ENCODE data around the gene MICAL2. TPM values are rescaled to one million over a fixed set of nuclear protein-coding genes. Genes with fewer than 3 reads are reported as not detected.

The MICAL2 gene
- total RNA-seq, 1 donor from 2014 or later: 21.7 TPM

- Mint-ChIP-seq H3K36me3 (ENCODE audit: low read depth, unreplicated experiment) (peaks cover 6% of the 10 kb centered on the region), H3K27ac (ENCODE audit: unreplicated experiment) (peak overlapping the region; percentile 55), H3K4me1 (ENCODE audit: unreplicated experiment) (peaks cover 15% of the 10 kb centered on the region)
Measured at GRCh38 chr11:12270215-12270797, 159.9 kb downstream of the MICAL2 start.

GRCh38 chr11:12270817-12271216 lies 160.4 kb downstream of the MICAL2 start:
- DNase-seq (ENCODE audit: low spot score): no peak
- H3K27me3 Mint-ChIP-seq (ENCODE audit: unreplicated experiment): peaks cover 10% of the 10 kb centered on the region
- peaks cover 15% of the 10 kb centered on the region for H3K4me1 Mint-ChIP-seq (ENCODE audit: unreplicated experiment)
- H3K9me3 Mint-ChIP-seq (ENCODE audit: unreplicated experiment): no peaks in the 10 kb centered on the region
- peaks cover 7% of the 10 kb centered on the region for H3K36me3 Mint-ChIP-seq (ENCODE audit: low read depth, unreplicated experiment)
- H3K27ac Mint-ChIP-seq (ENCODE audit: unreplicated experiment): peak overlapping the region; percentile 55
- no peak for TF ChIP-seq CTCF (IDR thresholded peaks at IDR 0.05; ENCODE audit: unreplicated experiment)
- no peak overlapping the region for H3K4me3 Mint-ChIP-seq (ENCODE audit: unreplicated experiment)

More at GRCh38 chr11:12270215-12270797, 159.9 kb downstream of the MICAL2 start:
- H3K27me3 Mint-ChIP-seq (ENCODE audit: unreplicated experiment): peaks cover 10% of the 10 kb centered on the region
- H3K4me3 Mint-ChIP-seq (ENCODE audit: unreplicated experiment): no peak overlapping the region
- TF ChIP-seq CTCF (IDR thresholded peaks at IDR 0.05; ENCODE audit: unreplicated experiment): no peak
- no peaks in the 10 kb centered on the region for H3K9me3 Mint-ChIP-seq (ENCODE audit: unreplicated experiment)
- DNase-seq (ENCODE audit: low spot score): no peak

DNA sequence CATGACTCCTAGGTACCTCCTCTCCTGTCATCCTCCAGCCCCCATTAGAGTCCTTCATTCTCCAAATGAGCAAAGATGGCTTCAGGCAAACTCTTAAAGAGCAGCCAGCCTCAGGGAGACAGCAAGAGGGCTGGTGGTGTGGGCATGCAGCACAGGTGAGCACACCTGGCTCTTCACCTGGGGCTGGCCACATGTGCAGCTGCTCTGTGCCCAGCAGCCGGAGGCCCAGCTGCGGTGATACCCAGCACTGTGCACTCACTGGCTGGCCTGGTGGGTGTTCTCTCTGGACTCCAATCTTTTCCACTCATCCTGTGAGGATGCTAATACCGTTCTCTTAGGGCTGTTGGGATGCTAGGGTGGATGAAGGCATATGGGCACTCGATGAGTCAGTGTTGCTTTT lies 160.9 kb downstream of the MICAL2 start:
- Mint-ChIP-seq H3K4me3 (ENCODE audit: unreplicated experiment) (no peak overlapping the region), H3K9me3 (ENCODE audit: unreplicated experiment) (no peaks in the 10 kb centered on the region), H3K4me1 (ENCODE audit: unreplicated experiment) (peaks cover 15% of the 10 kb centered on the region), H3K36me3 (ENCODE audit: low read depth, unreplicated experiment) (peaks cover 7% of the 10 kb centered on the region), H3K27me3 (ENCODE audit: unreplicated experiment) (peaks cover 10% of the 10 kb centered on the region), H3K27ac (ENCODE audit: unreplicated experiment) (no peak overlapping the region)
- no peak for TF ChIP-seq CTCF (IDR thresholded peaks at IDR 0.05; ENCODE audit: unreplicated experiment)
- no peak for DNase-seq (ENCODE audit: low spot score)

- Mint-ChIP-seq H3K4me1 (ENCODE audit: unreplicated experiment) (peaks cover 15% of the 10 kb centered on the region), H3K27ac (ENCODE audit: unreplicated experiment) (no peak overlapping the region), H3K27me3 (ENCODE audit: unreplicated experiment) (peaks cover 10% of the 10 kb centered on the region), H3K36me3 (ENCODE audit: low read depth, unreplicated experiment) (peaks cover 7% of the 10 kb centered on the region), H3K9me3 (ENCODE audit: unreplicated experiment) (no peaks in the 10 kb centered on the region), H3K4me3 (ENCODE audit: unreplicated experiment) (no peak overlapping the region)
- DNase-seq (ENCODE audit: low spot score): no peak
- TF ChIP-seq CTCF (IDR thresholded peaks at IDR 0.05; ENCODE audit: unreplicated experiment): no peak
Measured at GRCh38 chr11:12271826-12272366, 161.5 kb downstream of the MICAL2 start.

DNA sequence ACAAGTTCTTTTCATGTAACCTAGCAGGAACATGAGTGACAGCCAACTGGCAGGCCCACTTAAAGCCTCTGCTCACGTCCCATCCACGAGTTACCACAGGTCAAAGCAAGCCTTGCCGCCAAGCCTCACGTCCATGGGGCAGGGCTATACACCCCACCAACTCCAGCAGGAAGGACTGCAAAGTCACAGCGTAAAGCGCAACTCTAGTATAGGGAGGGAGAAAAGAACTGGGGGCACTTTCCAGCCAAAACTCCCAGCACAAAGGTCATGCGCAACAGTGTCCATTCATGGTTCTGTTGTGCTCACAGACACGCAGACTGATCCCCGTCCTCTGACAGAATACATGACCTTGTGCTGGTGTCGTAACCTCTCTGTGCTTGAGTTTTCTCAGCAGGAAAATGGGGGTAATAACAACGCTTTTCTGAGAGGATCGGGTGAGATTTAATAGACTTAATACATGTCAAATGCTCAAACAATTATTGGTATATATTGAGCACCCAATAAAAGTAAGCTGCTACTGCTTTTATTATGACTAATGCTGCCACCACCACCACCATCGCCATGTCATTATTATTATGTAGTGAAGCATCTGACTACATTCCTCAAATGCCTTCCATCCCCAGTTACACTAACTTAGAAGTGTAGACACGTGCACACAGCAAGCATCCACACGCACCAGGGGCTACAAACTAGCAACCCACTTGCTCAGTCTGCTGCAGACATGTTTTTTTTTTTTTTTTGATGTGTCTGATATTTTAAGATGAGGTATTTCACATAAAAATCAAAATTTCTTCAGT lies 162.6 kb downstream of the MICAL2 start:
- Mint-ChIP-seq H3K4me1 (ENCODE audit: unreplicated experiment) (peaks cover 15% of the 10 kb centered on the region), H3K27ac (ENCODE audit: unreplicated experiment) (no peak overlapping the region), H3K9me3 (ENCODE audit: unreplicated experiment) (no peaks in the 10 kb centered on the region), H3K36me3 (ENCODE audit: low read depth, unreplicated experiment) (peaks cover 7% of the 10 kb centered on the region), H3K4me3 (ENCODE audit: unreplicated experiment) (no peak overlapping the region), H3K27me3 (ENCODE audit: unreplicated experiment) (peaks cover 8% of the 10 kb centered on the region)
- TF ChIP-seq CTCF (IDR thresholded peaks at IDR 0.05; ENCODE audit: unreplicated experiment): no peak
- no peak for DNase-seq (ENCODE audit: low spot score)
